Transverse colon (tissue), 4 donors: ENCODE data around the gene SLC1A7. TPM values are rescaled to one million over a fixed set of nuclear protein-coding genes. Genes with fewer than 3 reads are reported as not detected.

Experiments used
- DNase-seq: peaks from one replicate; pipeline ENCODE4 v3.0.0-alpha.2; 2019
- H3K27ac ChIP-seq, 4 donors: fragments of 200-600 bp; sonication (generic); 2 replicates each; pipeline ENCODE4 v1.5.1; 2016 to 2018; ENCODE audit warnings: inconsistent platforms in 4 of 4
- H3K27me3 ChIP-seq: fragments of 200-600 bp; sonication (generic); 2 replicates; pipeline ENCODE4 v1.5.1; 2017; ENCODE audit warnings: inconsistent platforms
- H3K36me3 ChIP-seq, 4 donors: fragments of 200-600 bp; sonication (generic); 2 replicates each; pipeline ENCODE4 v1.5.1; 2017 to 2019; ENCODE audit warnings: inconsistent platforms in 4 of 4
- H3K4me1 ChIP-seq, 4 donors: fragments of 200-600 bp; sonication (generic); 2 replicates each; pipeline ENCODE4 v1.5.1; 2017 to 2020; ENCODE audit warnings: inconsistent platforms in 4 of 4
- H3K4me3 ChIP-seq, 4 donors: fragments of 200-600 bp; sonication (generic); 1 replicate in 1 of 4; 2 replicates in 3 of 4; pipeline versions ENCODE4 v1.5.1 to v1.6.1; 2017 to 2019; ENCODE audit warnings: inconsistent platforms in 4 of 4
- H3K9me3 ChIP-seq, 2 donors: fragments of 200-600 bp; sonication (generic); 2 replicates each; pipeline ENCODE4 v1.5.1; 2017 to 2019; ENCODE audit warnings: inconsistent platforms in 2 of 2
- CTCF ChIP-seq, 5 experiments: fragments of 200-600 bp in 3 of 5; fragments of 450-650 bp in 2 of 5; sonication (generic) in 3 of 5; IDR thresholded peaks; 1 replicate in 2 of 5; 2 replicates in 3 of 5; pipeline ENCODE4 v1.5.1; 2016 to 2017; ENCODE audit warnings: antibody characterized with exemption in 5 of 5, inconsistent platforms in 3 of 5, mild to moderate bottlenecking in 2 of 5, moderate library complexity in 1 of 5
- EP300 ChIP-seq: sonication (generic); formaldehyde crosslinking; IDR thresholded peaks from one replicate; pipeline ENCODE4 v1.6.1; 2017; ENCODE audit warnings: antibody characterized with exemption, low read depth
- POLR2A ChIP-seq: fragments of 450-650 bp; IDR thresholded peaks from one replicate; pipeline ENCODE4 v1.6.1; 2016; ENCODE audit warnings: antibody characterized with exemption, mild to moderate bottlenecking, moderate library complexity
- POLR2AphosphoS5 ChIP-seq, 3 donors: sonication (generic); formaldehyde crosslinking; IDR thresholded peaks; one replicate each; pipeline ENCODE4 v1.6.1; 2016; ENCODE audit warnings: antibody characterized with exemption in 3 of 3
- WGBS, 2 donors: methylation state at CpG; one replicate each; pipeline ENCODE4 v1.1.5; 2018; ENCODE audit warnings: low coverage in 1 of 2; 5-methylcytosine and 5-hydroxymethylcytosine counted together
- in situ Hi-C, 4 donors: fragments of 200-750 bp; cut with MboI; loops; one replicate each; pipeline versions ENCODE4 v1.15.0 to v1.15.1; 2017; ENCODE audit warnings: low sequenced_read_pairs in 3 of 4, low pct_ligation_motif_present in 1 of 4, low pct_unique_long_range_greater_than_20kb in 1 of 4
- intact Hi-C: fragments of 100-400 bp; cut with DNase I; formaldehyde crosslinking; loops from one replicate; pipeline ENCODE4 v1.15.1; 2023; ENCODE audit warnings: low total_unique reads
- total RNA-seq, 4 donors: library from RNA; depleted of rRNA; stranded (reverse); fragments of >200 nt; gene quantifications; one replicate each; pipeline ENCODE4 v1.1.0, GENCODE V29; 2016

The SLC1A7 gene
- total RNA-seq, 4 donors from 2014 or later: 1.1 to 1.6 (median 1.6) TPM; not detected in 1

DNA sequence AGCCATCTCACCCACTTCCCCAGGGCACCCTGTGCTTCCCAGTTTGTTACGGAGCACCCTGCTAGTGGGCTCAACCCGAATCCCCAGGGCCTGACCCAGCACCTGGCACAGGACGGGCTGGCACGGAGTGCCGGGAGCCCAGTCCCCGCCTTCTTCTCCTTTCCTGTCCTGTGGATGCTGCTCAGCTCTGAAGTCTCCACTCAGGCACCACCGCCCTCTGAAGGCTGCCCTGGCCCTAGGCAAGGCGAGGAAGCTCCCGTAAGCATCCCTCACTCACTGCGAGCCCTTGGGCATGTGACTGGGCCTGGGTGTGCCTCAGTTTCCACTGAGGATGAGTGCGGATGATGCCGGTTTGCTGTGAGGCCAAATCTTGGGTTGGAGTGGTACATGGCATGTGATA lies 21.8 kb downstream of the SLC1A7 start:
- WGBS, 2 donors: 81% methylated on average over 8 of the region's 12 CpGs; no CpG with 5 or more reads in 1 of the 2 donors
- Histone ChIP-seq H3K27ac (no peak overlapping the region), H3K36me3 (no peaks in the 10 kb centered on the region), H3K27me3 (no peaks in the 10 kb centered on the region), H3K9me3 (no peaks in the 10 kb centered on the region), H3K4me3 (no peak overlapping the region), H3K4me1 (peaks cover 10 to 31% (median 19%) of the 10 kb centered on the region in 4 donors)
- TF ChIP-seq CTCF (IDR thresholded peaks at IDR 0.05) (no peak), POLR2AphosphoS5 (IDR thresholded peaks at IDR 0.05) (no peak), POLR2A (no peak), EP300 (no peak)
- intact Hi-C loops: no loop called here
- no peak for DNase-seq
- in situ Hi-C loops: no loop called here

GRCh38 chr1:53117836-53118235 lies 24.6 kb downstream of the SLC1A7 start:
- DNase-seq: no peak
- Histone ChIP-seq H3K4me1 (peaks cover 5 to 18% (median 9%) of the 10 kb centered on the region in 4 donors), H3K27me3 (no peaks in the 10 kb centered on the region), H3K27ac (no peak overlapping the region), H3K4me3 (no peak overlapping the region), H3K36me3 (no peaks in the 10 kb centered on the region), H3K9me3 (no peaks in the 10 kb centered on the region)
- in situ Hi-C loops (no loop called here), intact Hi-C loops (no loop called here)
- no peak for TF ChIP-seq POLR2AphosphoS5 (IDR thresholded peaks at IDR 0.05)
- TF ChIP-seq EP300: no peak
- TF ChIP-seq CTCF (IDR thresholded peaks at IDR 0.05): no peak
- no peak for TF ChIP-seq POLR2A
- WGBS, 2 donors: 90% methylated on average over 9 of the region's 9 CpGs; no CpG with 5 or more reads in 1 of the 2 donors

- DNase-seq: no peak
- intact Hi-C loops: no loop called here
- no peak for TF ChIP-seq EP300
- TF ChIP-seq POLR2A: no peak
- TF ChIP-seq CTCF (IDR thresholded peaks at IDR 0.05): no peak
- no peak for TF ChIP-seq POLR2AphosphoS5 (IDR thresholded peaks at IDR 0.05)
- Histone ChIP-seq H3K9me3 (no peaks in the 10 kb centered on the region), H3K4me3 (no peak overlapping the region), H3K27ac (no peak overlapping the region), H3K36me3 (no peaks in the 10 kb centered on the region), H3K4me1 (peaks cover 2 to 15% (median 4%) of the 10 kb centered on the region in 4 donors), H3K27me3 (no peaks in the 10 kb centered on the region)
- in situ Hi-C loops: no loop called here
- WGBS, 2 donors: 87 to 90% methylated on average over 11 of the region's 11 CpGs
These were observed 25.4 kb downstream of the SLC1A7 start for GRCh38 chr1:53116933-53117600.

- TF ChIP-seq CTCF (IDR thresholded peaks at IDR 0.05) (no peak), POLR2AphosphoS5 (IDR thresholded peaks at IDR 0.05) (no peak), EP300 (no peak), POLR2A (no peak)
- H3K27ac ChIP-seq: no peak overlapping the region
These were observed 26.1 kb downstream of the SLC1A7 start for GRCh38 chr1:53116307-53116810.

More at GRCh38 chr1:53116307-53116810, 26.1 kb downstream of the SLC1A7 start:
- WGBS, 2 donors: 86% methylated on average over 8 of the region's 9 CpGs; no CpG with 5 or more reads in 1 of the 2 donors
- in situ Hi-C loops: no loop called here
- Histone ChIP-seq H3K27me3 (no peaks in the 10 kb centered on the region), H3K36me3 (no peaks in the 10 kb centered on the region), H3K4me1 (peaks cover 0 to 13% (median 4%) of the 10 kb centered on the region in 4 donors), H3K9me3 (no peaks in the 10 kb centered on the region), H3K4me3 (no peak overlapping the region)
- DNase-seq: no peak
- intact Hi-C loops: no loop called here
